Fibroblast of the aortic adventitia (primary cell): ENCODE results near the gene SYNGR3. TPM values are rescaled to one million over a fixed set of nuclear protein-coding genes. Genes with fewer than 3 reads are reported as not detected.

Experiments
- DNase-seq: peaks from one replicate; pipeline ENCODE4 v3.0.0-alpha.2; 2010; ENCODE audit warnings: low read depth
- H3K4me3 ChIP-seq: 2 replicates; pipeline ENCODE4 v1.5.1; 2011; ENCODE audit warnings: low read depth, mild to moderate bottlenecking, control low read depth, low read length, moderate library complexity
- CTCF ChIP-seq: IDR thresholded peaks from 2 replicates; pipeline ENCODE4 v1.5.1; 2011; ENCODE audit warnings: mild to moderate bottlenecking, low read length, control low read depth, inconsistent platforms; ENCODE audit not compliant: insufficient read depth
- total RNA-seq: library from RNA; depleted of rRNA; stranded (reverse); fragments of >200 nt; gene quantifications from 2 replicates; pipeline ENCODE4 v1.2.3, GENCODE V29; 2012; ENCODE audit warnings: low replicate concordance

SYNGR3 gene
- total RNA-seq, 1 donor, result 1.4 TPM

- no peak overlapping the region for H3K4me3 ChIP-seq
- TF ChIP-seq CTCF, result no peak
- DNase-seq, result no peak
Measured at GRCh38 chr16:1980030-1980769, 9.6 kb upstream of the SYNGR3 start.

GRCh38 chr16:1980770-1981087, 9.0 kb upstream of the SYNGR3 start:
- DNase-seq, result no peak
- no peak for TF ChIP-seq CTCF
- H3K4me3 ChIP-seq, result no peak overlapping the region

GRCh38 chr16:1981398-1981836, 8.4 kb upstream of the SYNGR3 start, which contains the start of gene NOXO1:
Gene NOXO1, minus strand, starts transcription at chr16:1981469. Its CDS starts 290 bp downstream, at chr16:1981179.
- no peak for DNase-seq
- no peak within 1 kb of the TSS for H3K4me3 ChIP-seq
- no peak for TF ChIP-seq CTCF

- DNase-seq, result no peak
- no peak for TF ChIP-seq CTCF
- H3K4me3 ChIP-seq, result no peak overlapping the region
Measured at GRCh38 chr16:1982013-1982433, 7.7 kb upstream of the SYNGR3 start.

GRCh38 chr16:1982991-1983543, 6.7 kb upstream of the SYNGR3 start:
- no peak for TF ChIP-seq CTCF
- peak overlapping the region; percentile 76 for H3K4me3 ChIP-seq
- no peak for DNase-seq

- TF ChIP-seq CTCF, result peak; percentile 38
- peak; percentile 90 for DNase-seq
- H3K4me3 ChIP-seq, result peak within 1 kb of the TSS; percentile 76
Measured at GRCh38 chr16:1983544-1984346, 6.0 kb upstream of the SYNGR3 start, which contains the start of gene GFER. Gene GFER, plus strand, starts transcription at chr16:1984193. Its CDS starts 26 bp downstream, at chr16:1984219.
